Kidney capillary endothelial cell (primary cell): ENCODE results near the gene SWAP70.
"Not testable (repeated sequence)": the region's sequence is repeated elsewhere in the genome, so short reads cannot be mapped to it uniquely, and the experiment has no call there.

Experiments used
- DNase-seq: peaks from one replicate; pipeline ENCODE4 v3.0.0-alpha.2; 2018; ENCODE audit warnings: low spot score

Gene SWAP70

GRCh38 chr11:9722023-9722422 is 58.1 kb downstream of the SWAP70 start:
- no peak for DNase-seq

- no peak for DNase-seq
These were observed 59.0 kb downstream of the SWAP70 start for GRCh38 chr11:9722893-9723292.

GRCh38 chr11:9726321-9727022 is 62.6 kb downstream of the SWAP70 start:
- peak; percentile 82 for DNase-seq

GRCh38 chr11:9728058-9728457 is 64.2 kb downstream of the SWAP70 start:
- no peak for DNase-seq

GRCh38 chr11:9731256-9731655 is 67.4 kb downstream of the SWAP70 start:
- DNase-seq, result no peak

- no peak for DNase-seq
These were observed 68.6 kb downstream of the SWAP70 start for GRCh38 chr11:9732453-9732852.

- no peak for DNase-seq
These were observed 69.3 kb downstream of the SWAP70 start for GRCh38 chr11:9733212-9733611.

GRCh38 chr11:9735236-9735635 is 71.4 kb downstream of the SWAP70 start:
- no peak for DNase-seq

GRCh38 chr11:9735919-9736318 is 72.0 kb downstream of the SWAP70 start:
- DNase-seq, result no peak

GRCh38 chr11:9736365-9736764 is 72.5 kb downstream of the SWAP70 start:
- no peak for DNase-seq

GRCh38 chr11:9738116-9738515 is 74.2 kb downstream of the SWAP70 start:
- DNase-seq, result no peak

- no peak for DNase-seq
These were observed 74.8 kb downstream of the SWAP70 start for GRCh38 chr11:9738707-9739106.

GRCh38 chr11:9739123-9739900 is 75.4 kb downstream of the SWAP70 start:
- DNase-seq, result no peak

- no peak for DNase-seq
These were observed 76.5 kb downstream of the SWAP70 start for GRCh38 chr11:9740202-9740883.

- DNase-seq, result no peak
These were observed 77.4 kb downstream of the SWAP70 start for GRCh38 chr11:9741260-9741659.

- not testable (repeated sequence) for DNase-seq
These were observed 79.6 kb downstream of the SWAP70 start for GRCh38 chr11:9743512-9743911.

- DNase-seq, result no peak
These were observed 81.7 kb downstream of the SWAP70 start for GRCh38 chr11:9745411-9746211.

- DNase-seq, result no peak
These were observed 83.4 kb downstream of the SWAP70 start for GRCh38 chr11:9747229-9747628.

GRCh38 chr11:9747828-9748227 is 84.0 kb downstream of the SWAP70 start:
- no peak for DNase-seq

- no peak for DNase-seq
These were observed 84.6 kb downstream of the SWAP70 start for GRCh38 chr11:9748361-9748970.

GRCh38 chr11:9750551-9750950 is 86.7 kb downstream of the SWAP70 start:
- no peak for DNase-seq

- DNase-seq, result no peak
These were observed 88.2 kb downstream of the SWAP70 start for GRCh38 chr11:9752091-9752490.
